ENCODE results near the gene PIK3C3.

DNA sequence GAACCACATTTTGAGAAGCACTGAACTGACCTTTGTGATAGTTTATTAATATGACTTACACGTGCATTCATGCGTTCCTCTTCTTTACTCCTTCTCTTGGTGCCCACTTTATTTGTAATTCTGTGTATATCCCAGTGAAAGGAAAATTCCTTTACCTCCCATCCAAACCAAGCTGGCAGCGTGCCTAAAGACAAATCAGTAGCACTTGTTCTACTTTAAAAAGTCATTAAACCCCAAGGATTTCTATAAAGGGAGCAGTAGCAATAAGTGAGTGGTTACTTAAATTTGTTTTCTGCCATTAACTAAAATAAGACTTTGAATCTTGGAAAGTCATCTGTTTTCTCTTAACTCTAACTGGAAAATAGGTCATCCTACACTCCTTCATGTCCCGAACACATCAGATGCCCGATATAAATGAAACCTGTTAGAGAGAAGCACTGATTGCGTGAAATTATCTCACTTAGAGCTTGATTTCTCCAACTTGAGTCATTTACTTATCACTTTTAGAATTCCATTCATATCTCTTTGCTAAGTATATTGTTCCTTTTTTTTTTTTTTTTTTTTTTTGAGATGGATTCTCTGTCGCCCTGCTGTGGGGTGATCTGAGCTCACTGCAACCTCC lies 10.7 kb downstream of the PIK3C3 start:
- TF ChIP-seq, protein P1, sequence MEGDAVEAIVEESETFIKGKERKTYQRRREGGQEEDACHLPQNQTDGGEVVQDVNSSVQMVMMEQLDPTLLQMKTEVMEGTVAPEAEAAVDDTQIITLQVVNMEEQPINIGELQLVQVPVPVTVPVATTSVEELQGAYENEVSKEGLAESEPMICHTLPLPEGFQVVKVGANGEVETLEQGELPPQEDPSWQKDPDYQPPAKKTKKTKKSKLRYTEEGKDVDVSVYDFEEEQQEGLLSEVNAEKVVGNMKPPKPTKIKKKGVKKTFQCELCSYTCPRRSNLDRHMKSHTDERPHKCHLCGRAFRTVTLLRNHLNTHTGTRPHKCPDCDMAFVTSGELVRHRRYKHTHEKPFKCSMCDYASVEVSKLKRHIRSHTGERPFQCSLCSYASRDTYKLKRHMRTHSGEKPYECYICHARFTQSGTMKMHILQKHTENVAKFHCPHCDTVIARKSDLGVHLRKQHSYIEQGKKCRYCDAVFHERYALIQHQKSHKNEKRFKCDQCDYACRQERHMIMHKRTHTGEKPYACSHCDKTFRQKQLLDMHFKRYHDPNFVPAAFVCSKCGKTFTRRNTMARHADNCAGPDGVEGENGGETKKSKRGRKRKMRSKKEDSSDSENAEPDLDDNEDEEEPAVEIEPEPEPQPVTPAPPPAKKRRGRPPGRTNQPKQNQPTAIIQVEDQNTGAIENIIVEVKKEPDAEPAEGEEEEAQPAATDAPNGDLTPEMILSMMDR (conservative IDR thresholded peaks at IDR 0.05), result no peak
- no peak for TF ChIP-seq ZFX (IDR thresholded peaks at IDR 0.05)
